GM18867 (cell line): Measurements from ENCODE around the gene STAT4.

ENCODE experiments used
- ATAC-seq: cut with Tn5 transposase; IDR thresholded peaks from one replicate; pipeline ENCODE4 v1.9.1; 2021; ENCODE audit warnings: mild to moderate bottlenecking, moderate library complexity; ENCODE audit not compliant: unreplicated experiment

Gene STAT4

GRCh38 chr2:191086706-191087105 lies 64.1 kb downstream of the STAT4 start:
- ATAC-seq, result no peak

- ATAC-seq, result no peak
These were observed 67.3 kb downstream of the STAT4 start for GRCh38 chr2:191083540-191083939.

- ATAC-seq, result no peak
These were observed 68.5 kb downstream of the STAT4 start for GRCh38 chr2:191082321-191082720.

GRCh38 chr2:191081411-191082155 lies 69.2 kb downstream of the STAT4 start:
- no peak for ATAC-seq

GRCh38 chr2:191078165-191078867 lies 72.5 kb downstream of the STAT4 start:
- ATAC-seq, result no peak

DNA sequence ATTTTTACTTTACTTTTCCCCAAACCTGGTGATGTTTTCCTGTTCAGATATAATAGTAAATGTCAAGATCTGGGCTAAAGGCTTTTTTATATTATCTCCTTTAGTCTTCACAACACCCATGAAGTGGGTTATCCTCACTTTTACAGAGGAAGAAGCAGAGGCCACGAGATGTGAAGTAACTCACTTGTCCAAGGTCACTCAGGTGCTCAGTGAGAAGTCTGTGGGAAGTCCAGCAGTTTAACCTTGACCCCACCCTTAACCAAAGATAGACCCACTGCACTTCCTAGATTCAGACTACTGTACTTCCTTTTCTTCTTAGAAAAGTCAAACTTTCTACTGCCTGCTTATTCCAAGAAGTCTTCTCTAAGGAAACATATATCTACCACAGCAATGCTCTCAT lies 80.5 kb downstream of the STAT4 start:
- ATAC-seq, result no peak

- ATAC-seq, result no peak
These were observed 81.2 kb downstream of the STAT4 start for GRCh38 chr2:191069606-191070005.

- no peak for ATAC-seq
These were observed 83.9 kb downstream of the STAT4 start for GRCh38 chr2:191066919-191067233.

DNA sequence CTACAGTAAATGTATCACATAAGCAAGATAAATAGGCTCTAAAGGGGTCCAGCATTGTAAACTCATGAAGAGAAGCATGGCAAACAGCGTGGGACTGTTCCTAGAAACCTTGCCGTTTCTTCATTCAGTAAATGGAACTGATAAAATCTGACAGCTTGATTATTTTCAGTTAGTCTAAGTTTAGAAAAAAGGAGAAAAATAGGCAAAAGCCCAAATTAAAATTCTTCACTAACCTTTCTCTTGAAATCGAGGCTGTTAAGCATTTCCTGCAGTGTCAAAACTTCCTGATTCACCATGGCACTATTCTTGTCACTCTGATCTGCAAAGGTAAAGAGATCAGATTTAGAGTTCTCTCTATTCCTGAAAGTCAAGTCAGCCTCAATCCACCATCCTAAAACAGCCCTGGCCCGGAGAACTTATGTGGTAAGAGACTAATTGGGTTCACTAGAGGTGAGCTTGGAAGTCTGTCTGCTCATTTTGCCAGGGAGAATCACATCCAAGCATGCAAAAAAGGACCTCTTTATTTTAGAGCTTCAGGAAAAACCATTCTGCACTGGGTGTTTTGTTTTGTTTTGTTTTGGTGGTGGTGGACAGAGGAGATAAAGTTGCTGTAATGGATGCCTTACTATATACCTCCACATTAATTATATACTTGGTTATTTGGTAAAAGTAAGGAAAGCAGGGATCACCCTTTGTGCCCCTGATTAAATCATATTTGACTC lies 84.4 kb downstream of the STAT4 start:
- ATAC-seq, result no peak

DNA sequence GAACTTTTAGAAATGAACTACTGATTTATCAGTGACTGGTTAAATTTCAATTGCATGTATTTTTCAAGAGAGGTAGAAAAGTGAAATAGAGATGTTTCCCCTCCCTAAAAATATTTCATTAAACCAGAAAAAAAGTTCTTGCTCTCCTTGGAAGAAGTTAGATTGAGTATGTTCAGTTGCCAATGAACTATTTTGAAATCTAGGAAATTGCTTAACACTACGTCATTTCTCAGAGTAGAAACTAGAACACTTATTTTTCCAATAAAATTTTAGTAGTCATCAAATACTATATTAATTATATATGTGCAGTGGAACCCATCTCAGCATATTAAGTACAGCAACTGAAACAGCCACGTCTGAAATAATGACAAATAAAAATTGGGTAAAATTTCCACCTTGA lies 85.0 kb downstream of the STAT4 start:
- no peak for ATAC-seq

DNA sequence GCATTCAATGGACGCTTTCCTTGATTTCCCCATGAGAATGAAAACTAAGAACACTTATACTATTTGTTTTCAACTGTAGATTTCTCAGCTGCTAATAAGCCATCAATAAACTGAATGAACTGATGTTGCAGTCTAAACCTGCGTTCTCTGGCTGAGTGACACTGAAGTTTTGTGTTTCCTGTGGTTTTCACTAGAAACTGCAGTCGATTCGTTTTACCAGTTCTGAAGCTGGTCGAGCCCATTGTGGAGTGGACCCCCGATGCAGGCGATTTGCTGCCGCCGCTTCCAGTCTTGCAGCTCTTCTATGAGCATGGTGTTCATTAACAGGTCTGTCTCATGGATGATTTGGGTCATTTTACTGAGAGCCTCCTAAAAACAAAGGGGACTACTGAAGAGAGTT lies 86.2 kb downstream of the STAT4 start:
- ATAC-seq, result no peak

GRCh38 chr2:191063584-191063983 lies 87.2 kb downstream of the STAT4 start:
- ATAC-seq, result no peak

GRCh38 chr2:191061381-191061980 lies 89.3 kb downstream of the STAT4 start:
- no peak for ATAC-seq

- no peak for ATAC-seq
These were observed 91.5 kb downstream of the STAT4 start for GRCh38 chr2:191059308-191059707.

DNA sequence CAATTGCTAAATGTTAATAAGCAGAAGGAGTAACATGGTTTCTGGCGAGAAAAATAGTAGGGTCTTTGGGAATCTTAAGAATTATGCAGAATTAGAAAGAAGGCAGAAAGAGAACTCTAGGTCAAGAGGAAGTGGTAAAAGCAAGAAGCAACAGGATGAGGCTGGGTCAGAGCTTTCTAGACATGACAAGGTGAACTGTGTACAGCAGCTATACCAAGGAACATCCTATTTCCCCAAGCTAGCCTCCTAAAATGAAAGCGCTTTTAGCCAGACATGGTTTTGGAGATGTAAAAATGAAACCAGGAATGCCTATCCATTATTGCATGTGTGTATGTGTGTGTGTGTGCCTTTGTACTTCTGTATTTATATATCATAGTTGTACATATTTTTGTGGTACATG lies 94.6 kb downstream of the STAT4 start:
- no peak for ATAC-seq

DNA sequence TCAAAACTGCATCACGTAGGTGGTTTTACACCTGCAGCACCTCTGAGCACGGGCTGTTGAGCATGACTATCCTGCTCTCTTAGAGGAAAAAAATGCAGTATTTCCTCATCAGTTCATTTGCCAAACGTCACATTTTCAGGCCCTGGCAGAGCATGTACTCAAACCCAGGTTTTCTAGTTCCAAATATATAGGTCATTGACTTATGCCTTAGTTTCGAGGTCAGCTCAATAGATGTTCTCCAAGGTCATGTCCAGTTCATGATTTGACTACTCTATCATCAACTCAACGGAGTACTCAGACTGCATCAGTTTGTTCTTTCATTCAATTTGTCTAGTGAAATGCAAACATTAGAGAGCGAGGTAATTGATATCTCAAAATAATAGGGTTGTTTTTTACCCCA lies 97.5 kb downstream of the STAT4 start:
- no peak for ATAC-seq

- peak; percentile 41 for ATAC-seq
These were observed 98.7 kb downstream of the STAT4 start for GRCh38 chr2:191051825-191052778.

GRCh38 chr2:191051177-191051576 lies 99.6 kb downstream of the STAT4 start:
- no peak for ATAC-seq

- ATAC-seq, result no peak
These were observed 100.2 kb downstream of the STAT4 start for GRCh38 chr2:191050640-191050987.

GRCh38 chr2:191049728-191050639 lies 100.8 kb downstream of the STAT4 start:
- peak; percentile 92 for ATAC-seq
